NCI-H748 treated with DMSO at 0.1 percent for 48 hours (cell line): ENCODE data around the gene COX14.

Experiments used
- DNase-seq: peaks from one replicate; lab custom pipeline; 2025; lab: John Stamatoyannopoulos, UW

The COX14 gene

DNA sequence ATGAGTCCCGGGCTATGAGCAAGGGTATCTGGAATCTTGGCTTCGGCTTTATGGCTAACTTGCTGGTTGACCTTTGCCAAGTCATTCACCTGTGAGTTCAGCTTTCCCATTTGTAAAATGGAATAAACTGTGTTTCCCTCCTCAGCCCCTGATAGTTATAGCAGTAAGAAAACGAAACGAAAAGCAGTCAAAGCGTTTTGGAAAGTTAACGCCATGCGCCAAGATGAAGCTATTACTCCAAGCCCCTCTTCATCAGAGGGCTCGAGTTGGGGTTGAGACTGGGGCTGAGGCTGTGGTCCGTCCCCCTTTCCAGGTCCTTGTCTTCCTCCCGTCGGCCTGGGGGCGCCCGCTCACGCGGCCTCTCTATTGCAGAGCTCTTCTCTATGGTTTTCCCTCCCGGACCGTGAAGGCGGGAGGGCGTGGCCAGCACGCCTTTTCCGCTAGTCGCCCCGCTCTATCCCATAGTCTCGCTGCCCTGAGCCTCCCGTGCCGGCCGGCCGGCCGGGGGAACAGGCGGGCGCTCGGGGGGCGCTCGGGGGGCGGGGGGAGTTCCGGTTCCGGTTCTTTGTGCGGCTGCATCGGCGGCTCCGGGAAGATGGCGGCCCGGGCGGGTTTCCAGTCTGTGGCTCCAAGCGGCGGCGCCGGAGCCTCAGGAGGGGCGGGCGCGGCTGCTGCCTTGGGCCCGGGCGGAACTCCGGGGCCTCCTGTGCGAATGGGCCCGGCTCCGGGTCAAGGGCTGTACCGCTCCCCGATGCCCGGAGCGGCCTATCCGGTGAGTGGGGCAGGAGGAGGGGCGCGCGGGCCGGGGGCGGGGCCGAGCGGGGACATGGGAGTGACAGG is 27.0 kb upstream of the COX14 start, which contains the start of gene SMARCD1:
Gene SMARCD1 (plus strand): TSS at position 568 of the 840 bp plus-strand sequence. CDS start 28 bp downstream, at position 596.
- DNase-seq: peak; percentile 92

DNA sequence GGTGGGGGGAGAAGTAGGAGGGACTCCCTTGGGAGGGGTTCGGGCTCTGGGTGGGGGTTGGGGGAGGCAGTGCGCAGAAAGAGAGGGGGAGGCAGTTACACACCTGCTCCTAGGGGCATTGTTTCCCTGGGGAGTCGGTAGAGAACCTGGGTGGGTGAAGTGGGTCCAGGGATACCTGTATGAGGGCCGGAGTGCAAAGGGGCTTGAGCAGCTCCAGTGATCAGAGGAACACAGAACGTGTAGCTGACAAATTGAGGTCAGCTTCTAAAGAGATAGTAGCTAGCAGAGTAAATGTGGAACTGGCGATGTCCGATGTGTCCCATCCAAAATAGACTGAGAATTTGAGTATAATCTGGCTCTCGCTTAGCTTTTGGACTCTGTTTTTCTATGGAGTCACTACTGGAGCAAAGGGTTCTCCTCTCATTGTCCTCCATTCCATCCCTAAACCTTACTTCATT is 26.4 kb upstream of the COX14 start:
- no peak for DNase-seq

DNA sequence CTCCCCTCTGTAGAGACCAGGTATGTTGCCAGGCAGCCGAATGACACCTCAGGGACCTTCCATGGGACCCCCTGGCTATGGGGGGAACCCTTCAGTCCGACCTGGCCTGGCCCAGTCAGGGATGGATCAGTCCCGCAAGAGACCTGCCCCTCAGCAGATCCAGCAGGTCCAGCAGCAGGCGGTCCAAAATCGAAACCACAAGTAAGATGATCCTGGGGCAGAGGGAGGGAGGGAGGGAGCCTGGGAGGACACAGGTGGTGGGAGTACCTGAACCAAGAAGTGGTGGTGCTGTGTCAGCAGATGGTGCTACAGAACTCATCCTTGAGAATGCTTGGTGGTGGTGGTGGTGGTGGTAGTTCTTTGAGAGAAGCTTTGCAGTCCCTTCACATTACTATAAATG is 25.9 kb upstream of the COX14 start:
- no peak for DNase-seq

DNA sequence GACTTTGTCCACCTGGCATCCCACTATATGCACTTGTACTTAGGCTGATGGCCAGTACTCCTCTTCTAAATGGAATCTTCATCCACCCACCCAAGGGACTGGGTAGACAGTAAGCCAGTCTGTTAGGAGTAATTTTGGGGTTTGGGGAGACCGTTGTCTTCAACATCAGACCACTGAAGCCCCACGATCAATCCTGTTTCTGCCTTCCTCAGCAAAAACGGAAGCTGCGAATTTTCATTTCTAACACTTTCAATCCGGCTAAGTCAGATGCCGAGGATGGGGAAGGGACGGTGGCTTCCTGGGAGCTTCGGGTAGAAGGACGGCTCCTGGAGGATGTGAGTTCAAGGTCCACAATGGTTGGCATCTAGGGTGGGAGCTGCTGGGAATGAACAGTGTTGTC is 24.9 kb upstream of the COX14 start:
- no peak for DNase-seq

DNA sequence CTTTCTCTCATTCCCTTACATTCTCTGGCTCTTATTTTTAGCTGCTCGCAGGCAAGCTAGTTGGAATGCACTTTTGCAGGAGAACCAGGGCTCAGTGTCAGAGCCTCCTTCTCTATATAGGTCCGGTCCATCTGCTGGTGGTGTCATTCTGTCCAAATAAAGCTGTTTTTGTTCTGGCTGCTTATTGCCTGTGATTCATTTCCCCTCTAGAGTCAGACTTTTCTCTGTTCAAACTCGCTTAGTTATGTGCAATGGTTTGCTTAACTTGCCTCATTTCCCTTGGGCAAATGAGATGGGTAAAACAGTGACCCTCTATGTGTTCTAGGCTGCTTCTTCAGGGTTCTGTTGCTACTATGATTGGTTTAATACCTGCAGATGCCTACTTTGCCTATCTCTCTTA is 24.0 kb upstream of the COX14 start:
- no peak for DNase-seq

DNA sequence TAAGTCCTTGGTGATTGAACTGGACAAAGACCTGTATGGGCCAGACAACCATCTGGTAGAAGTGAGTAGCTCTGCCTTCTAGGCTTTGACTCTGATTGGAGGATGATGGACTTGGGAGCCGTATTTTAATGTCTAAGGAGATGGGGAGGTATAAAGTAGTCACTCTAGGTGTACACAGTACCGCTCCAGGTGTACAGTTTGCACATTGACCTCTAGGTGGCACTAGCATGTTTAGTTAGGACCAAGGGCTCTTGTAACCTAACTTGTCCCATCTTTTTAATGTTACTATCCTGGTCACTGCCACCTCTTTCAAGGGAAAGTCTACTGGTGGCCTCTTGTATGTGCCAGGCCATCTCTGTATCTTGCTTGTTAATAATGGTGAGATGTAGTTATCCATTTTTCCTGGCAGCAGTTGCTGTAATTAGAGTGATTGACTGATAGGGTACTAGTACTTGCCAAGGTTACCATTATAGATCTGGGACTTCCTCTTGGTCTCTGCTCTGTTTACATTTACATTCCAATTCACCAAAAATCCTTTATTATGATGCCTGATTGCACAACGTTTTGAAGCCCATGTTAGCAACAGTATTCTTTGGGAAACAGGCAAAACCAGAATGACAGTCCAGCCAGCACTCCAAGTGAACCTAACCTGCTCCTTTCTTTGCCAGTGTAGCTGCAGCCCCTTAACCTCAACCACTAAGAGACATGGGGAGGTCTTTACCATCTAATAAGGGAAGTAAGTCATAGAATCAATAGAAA is 23.3 kb upstream of the COX14 start:
- DNase-seq: peak; percentile 66

DNA sequence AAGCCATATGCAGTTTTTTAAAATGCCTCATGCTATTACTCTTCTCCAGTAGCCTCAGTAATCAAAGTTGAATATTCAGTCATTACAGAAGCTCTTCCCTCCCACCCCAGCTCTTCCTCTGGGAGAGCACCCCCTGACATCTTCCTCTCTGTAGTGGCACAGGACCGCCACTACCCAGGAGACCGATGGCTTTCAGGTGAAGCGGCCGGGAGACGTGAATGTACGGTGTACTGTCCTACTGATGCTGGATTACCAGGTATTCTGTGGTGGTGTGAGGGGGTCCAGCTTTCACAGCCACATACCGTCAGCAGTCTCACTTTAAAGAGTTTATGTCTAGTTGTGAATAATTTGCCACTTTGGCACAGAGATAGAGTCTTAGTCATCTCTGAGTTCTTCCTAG is 22.3 kb upstream of the COX14 start:
- DNase-seq: no peak

DNA sequence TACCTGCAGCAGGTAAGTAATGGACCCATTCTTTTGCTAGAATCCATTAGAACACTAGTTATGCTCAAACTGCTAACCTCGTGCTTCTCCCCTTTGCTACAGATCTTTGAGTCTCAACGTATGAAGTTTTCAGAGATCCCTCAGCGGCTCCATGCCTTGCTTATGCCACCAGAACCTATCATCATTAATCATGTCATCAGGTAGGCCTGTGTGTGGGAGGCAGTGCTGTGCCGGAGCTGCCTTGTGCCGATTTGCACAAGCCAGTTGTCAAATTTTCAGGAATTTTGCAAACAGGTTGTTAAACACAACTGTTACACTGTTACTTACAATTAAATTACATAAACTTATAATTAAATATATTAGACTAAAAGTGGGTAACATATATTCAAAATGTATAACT is 21.6 kb upstream of the COX14 start:
- DNase-seq: no peak

DNA sequence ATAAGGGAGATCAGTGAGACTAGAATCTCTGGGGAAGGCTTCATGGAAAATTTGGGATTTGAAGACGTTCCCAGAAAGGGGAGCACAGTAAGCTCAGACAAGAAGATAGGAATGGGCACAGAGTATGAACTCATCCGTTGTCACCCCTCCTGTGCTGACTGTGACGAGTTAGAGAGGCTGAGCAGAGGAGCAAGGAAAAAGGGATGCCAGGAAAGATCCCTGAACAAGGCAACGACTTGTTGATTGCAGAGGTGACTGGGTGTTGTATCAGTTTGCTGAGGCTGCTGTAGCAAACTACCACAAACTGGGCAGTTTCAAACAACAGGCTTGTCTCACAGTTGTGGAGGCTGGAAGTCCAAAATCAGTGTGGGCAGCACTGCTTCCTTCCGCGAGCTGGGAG is 14.1 kb upstream of the COX14 start:
- DNase-seq: no peak

DNA sequence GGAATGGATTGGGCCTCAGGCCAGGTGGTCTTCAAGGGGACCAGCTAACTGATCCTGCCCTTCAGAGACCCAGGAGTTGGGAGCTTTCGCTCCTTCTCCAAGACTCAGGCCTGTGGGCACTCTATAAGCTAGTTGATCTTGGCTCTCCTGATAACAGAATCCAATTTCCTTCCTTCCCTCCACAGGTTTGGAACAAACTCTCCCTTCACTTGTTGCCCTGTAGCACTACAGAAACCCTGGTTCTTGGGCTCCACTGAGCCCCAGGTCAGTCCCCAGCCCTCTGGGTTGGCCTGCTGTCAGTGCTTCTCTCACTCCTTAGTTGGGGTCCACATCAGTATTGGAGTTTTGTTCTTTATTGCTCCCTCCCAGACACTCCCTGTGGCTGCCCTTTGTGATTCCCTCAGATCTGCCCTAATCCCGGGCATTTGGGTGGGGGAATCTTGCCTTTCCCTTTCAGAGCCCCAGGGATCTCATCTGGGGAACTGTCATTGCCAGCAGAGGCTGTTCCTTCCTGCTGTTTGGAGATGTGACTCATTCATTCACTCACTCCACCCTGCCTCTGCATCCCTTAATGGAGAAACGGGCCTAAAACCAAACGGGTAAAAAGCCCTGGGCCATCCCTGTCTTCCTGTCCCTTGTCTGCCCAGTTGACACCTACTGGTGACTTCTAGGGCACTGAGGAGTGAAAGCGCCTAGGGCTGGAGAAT is 12.6 kb upstream of the COX14 start:
- DNase-seq: no peak

DNA sequence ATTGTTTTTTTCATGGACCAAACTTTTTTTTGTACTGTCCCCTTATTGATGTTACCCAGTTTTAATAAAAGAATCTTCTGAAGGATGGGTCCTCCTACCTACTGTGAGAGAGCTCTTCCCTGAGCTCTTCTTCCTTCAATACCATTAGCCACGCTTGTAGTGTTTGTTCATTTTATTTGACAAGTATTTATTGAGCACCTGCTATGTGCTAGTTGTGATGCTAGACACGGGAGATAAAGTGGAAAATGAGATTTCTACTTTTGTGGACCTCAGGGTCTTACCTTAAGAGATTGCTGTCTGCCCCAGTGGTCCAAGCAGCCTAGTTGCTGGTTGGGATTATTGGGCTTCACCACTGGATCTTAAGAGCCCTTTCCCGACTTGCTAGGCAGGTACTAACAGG is 11.5 kb upstream of the COX14 start:
- DNase-seq: no peak

DNA sequence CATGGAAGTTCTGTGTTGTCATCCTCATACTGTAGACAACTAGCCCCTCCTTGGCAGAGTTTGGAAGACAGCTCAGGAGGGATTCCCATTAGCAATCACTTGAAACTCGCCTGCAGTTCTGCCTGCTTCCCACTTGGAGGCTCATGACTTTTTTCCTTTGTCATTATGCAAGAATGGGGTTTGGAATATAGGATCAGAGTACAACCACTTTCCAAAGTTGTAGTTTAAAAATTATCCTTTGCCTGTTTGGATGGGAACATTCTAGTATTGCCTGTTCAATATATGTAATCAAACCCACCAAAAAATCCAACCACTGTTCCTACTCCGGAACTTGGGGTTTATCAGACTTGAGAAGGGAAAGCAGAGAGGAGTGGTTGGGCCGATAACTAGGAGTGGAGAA is 10.4 kb upstream of the COX14 start:
- no peak for DNase-seq

DNA sequence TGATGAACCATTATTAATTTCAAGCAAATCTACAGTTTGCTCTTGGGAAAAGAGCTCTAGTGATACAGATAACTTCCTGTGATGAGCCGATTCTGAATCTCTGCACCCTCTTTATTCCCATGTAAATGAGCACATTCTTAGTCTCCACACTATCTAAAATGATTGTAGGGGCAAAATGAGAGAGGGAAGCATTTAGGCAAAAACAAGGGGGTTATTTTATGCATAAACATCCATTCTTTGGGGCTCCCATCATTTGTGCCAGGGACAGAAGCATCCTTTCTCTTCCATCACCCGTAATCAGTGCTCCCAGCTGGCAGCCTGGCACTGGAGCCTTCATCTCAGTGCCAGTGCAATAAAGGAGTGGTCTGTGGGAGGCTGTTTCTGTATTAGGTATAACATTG is 9.9 kb upstream of the COX14 start:
- DNase-seq: no peak

DNA sequence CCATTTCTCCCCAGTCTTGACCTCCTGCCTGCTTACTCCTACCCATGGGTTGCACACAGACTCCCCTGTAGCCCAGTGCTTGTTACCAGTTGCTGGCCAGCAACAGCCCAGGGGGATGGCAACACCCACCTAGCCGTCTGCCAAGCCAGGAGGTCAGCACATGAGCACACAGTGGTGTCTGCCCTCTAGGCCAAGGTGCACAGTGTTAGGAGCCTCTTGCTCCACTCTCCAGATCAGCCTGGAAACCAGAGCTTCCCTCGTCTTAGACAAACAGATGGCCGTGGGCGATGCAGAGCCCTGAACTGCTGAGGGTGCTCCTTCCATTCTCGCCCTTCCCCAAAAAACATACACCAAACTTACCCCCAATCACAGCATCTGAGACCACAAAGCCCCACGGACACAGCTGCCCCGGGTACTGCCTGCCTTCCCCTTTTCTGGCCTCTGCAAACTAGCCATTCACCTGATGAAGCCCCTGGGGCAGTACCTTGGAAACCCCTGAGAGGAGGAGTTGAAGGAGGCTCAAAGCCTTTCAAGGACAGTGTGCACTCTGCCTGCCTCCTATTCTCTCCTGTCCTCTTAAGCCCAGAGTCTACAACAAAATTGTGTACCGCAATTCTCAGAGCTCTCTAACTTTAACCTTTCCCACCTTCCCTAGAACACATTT is 9.3 kb upstream of the COX14 start:
- DNase-seq: no peak

DNA sequence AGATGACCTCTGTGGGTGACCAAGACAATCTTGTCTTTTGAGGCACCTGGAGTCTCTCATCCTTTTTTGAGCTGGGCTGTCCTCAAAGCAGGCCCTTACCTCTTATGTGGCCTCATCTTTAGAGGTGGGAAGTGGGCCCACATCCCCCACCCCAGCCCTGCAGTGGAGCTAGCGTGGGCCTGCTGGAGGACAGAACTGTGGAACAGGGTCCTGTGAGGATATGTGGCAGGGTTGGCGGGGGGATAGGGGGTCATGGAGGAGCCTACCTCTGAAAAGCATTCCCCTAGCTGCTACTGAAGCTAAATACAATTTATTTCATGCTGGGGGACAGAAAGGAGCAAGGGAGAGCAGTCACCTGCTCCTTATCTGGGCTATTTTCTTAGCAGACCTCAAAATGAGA is 8.7 kb upstream of the COX14 start:
- DNase-seq: no peak

DNA sequence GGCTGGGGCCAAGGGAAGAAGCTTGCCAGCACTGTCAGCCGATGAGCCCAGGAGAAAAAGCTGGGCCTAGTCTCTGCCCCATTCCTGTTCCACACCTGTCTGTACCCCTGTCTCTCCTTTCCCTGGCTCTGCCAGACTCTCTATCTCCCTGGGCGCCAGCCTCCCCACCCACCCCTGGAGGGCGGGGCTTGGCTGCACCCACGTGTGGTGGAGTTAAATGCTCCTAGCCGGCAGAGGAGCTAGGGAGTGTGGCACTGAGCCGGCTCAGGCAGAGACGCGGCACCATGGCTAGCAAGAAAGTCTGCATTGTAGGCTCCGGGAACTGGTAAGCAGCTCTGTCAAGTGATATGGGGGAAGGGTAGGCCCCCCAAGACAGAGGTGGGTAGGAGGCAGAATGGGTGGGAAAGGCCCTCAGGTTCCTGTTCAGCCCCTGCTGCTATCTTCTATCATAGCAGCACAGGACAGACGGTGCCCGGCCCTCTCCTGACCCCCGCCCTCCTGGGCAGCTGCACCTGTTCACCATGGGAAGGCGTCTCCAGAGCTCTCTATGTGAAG is 8.2 kb upstream of the COX14 start, which contains the start of gene GPD1:
Gene GPD1 (plus strand): TSS at position 242 of the 555 bp plus-strand sequence. CDS start 43 bp downstream, at position 285.
- no peak for DNase-seq

DNA sequence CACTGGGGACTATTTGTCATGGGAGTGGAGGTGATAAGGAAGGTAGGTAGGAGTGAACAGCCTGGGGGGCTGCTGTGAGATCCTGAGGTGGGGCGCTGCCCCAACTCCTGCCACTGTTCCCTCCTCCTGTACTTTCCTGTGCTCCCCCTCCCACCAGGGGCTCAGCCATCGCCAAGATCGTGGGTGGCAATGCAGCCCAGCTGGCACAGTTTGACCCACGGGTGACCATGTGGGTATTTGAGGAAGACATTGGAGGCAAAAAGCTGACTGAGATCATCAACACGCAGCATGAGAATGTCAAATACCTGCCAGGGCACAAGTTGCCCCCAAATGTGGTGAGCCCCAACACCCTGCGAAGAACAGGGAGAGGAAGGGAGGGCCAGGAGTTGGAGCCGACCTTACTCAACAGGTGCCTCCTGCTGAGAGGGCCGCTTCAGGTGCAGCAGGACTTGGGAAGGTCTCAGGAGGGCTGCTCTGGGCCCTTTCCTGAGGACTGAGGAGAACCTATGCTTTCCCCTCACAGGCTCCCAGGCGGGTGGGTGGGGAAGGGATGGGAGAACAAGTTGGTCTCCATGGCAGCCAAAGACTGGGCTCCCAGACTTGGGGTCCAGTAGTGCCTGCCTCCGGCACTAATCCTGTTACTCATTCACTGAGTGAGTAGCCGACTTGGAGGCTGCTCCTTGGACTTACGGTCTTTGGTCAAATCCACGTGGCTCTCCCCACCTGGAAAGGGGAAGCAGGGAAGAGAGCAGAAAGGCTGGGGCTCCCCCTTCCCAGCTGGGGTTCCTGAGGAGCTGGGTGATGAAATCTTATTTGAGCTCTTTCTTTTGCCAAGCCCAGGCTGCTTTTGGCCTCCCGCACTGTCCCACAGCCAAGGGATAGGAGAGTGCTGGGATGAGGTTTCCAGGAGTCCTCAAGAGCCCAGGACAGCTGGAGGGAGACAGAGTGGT is 7.3 kb upstream of the COX14 start:
- DNase-seq: no peak

DNA sequence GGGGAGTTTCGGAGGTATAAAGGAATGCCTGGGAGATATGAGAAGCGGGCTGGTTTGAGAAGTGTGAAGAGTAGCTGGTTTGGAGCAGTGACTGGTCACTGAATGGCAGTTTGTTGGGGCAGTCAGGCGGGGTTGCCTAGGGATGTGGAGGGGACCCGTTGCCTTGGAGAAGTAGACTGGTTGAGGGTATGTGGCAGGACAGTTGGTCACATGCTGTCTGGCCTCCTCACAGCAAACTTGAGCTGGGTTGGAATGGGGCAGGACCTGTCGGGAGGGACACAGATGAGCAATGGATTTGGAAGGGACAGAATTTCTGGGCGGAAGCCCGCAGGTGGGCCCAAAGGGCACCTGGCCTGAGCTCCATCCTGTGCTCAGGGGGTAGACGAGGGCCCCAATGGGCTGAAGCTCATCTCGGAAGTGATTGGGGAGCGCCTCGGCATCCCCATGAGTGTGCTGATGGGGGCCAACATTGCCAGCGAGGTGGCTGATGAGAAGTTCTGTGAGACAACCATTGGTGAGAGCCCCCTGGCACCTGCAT is 6.1 kb upstream of the COX14 start:
- DNase-seq: no peak

DNA sequence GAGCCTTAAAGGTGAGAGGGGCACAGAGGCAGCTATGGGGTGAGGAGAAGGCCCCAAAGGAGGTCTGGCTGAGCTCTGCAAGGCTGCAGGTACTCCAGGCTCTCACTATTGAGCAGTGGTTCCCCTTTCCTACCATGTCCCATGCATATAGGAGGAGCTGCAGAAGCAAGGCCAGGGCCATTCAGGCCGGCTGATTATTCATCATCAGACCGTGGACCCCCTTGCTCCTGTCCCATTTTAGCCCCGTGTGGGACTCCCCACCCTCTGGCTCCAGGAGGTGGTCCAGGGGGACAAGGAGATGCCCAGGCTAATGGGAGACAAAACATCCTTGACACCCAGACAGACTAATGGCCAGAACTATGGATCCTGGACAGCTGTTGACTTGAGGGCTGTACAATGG is 5.1 kb upstream of the COX14 start:
- no peak for DNase-seq
